Stimulated activated CD4-positive, alpha-beta T cell treated with anti-CD3 and anti-CD28 coated beads, Interleukin-1b, Interleukin-23, amount 100 ng/mL, for 48 hours (primary cell): Measurements from ENCODE around the gene CSMD2.

Experiments
- DNase-seq: peaks from one replicate; pipeline ENCODE4 v3.0.0-alpha.2; 2020

Gene CSMD2

DNA sequence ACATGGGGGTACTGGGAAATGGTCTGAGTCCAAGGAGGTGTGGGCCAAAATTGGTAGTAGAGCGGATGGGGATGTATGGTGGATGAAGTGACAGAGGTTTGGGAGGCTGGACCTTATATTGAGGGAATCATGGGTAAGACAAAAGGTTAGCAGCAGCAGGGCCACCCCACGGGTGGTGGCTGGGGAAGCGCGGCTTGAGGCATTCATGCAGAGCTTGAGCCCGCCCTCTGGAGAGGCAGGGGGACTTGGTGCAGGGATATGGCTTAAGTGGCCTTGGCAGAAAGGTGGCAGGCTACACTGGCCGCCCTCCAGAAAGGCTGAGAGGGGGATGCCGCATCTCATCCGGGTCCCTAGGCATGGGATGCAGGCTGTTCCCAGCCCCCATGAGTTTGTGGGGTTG is 269.6 kb downstream of the CSMD2 start:
- no peak for DNase-seq

DNA sequence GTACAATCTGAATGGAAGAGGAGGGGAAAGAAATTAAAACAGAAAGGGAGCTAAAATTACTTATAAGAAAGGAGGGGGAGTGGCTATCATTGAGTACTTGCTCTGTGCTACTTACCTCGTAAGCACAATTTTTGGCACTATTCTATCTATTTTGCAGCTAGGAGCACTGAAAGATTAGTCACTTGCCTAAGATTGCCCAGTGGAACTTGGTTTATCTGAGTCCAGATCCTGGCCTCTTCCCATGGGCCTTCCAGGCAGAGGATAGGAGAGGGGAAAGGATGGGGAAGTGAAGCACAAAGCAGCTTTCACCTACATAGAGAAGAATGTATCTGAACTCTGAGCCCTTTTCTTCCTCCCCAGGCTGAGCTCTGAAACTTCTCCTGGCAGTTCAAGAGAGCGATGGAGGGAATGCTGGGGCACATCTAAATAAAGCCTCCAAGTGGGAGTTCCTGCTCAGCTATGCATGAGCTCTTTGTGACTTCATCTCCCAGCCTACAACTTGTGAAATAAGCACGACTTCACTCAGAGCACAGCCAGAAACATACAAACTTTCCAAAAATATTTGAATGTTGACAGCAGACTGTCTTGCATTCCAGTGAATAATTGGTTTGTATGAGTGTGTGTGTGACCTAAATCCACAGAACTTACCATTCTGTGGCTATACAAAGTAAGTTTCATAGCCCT is 271.7 kb downstream of the CSMD2 start:
- DNase-seq, result no peak

DNA sequence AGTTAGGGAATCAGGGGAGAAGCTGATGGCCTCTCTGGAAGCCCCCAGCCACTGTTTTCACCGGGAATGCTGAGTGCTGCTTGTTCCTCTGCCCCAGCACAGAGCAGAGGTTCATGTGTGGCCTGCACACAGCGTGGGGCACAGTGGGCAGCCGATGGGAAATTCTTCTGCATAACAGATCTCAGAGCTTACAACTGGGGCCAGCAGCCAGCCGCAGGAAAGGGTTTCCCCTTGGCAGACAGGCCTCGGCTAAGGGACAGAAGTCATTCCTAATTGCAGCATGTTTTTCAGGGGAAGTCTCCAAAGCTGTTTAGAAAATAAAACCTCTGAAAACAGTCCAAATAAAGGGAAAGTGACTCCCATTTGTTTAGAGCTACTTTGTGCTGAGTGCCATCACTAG is 278.5 kb downstream of the CSMD2 start:
- DNase-seq, result no peak

DNA sequence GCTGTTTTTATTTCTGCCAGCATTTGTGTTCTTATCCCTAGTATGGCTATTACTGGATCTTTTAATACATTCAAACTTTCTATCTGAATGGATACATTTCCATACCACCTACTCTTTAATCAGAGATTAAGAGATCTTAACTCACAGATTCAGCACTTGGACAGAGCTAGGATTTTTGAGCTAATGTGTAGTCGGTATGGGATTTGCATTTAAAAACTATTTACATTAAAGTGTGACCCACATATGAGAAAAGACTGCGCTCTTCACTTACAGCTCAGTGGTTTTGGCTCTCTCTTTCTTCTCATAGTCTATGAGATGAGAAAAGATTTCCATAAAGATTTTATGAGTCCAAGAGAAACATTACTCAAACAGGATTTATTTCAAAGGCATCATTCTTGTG is 284.7 kb downstream of the CSMD2 start:
- no peak for DNase-seq

DNA sequence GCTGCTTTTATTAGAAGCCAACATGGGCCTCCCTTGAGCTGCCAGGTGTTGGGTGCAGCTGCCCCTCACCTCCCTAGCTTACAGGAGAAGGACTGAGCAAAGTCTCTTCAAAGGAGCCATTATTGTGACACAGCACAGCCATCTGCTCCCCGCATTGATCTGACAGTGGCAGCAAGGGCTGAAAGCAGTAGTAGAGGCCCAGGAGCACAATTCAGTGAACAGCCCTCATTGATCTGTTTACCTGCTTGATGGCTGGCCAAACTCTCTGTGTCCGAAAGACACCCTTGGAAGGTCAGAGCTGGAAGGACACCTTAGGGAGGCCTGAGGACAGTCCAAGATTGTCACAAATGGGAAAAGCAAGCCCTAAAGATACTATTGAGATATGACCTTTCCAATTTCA is 286.6 kb downstream of the CSMD2 start:
- DNase-seq, result no peak

DNA sequence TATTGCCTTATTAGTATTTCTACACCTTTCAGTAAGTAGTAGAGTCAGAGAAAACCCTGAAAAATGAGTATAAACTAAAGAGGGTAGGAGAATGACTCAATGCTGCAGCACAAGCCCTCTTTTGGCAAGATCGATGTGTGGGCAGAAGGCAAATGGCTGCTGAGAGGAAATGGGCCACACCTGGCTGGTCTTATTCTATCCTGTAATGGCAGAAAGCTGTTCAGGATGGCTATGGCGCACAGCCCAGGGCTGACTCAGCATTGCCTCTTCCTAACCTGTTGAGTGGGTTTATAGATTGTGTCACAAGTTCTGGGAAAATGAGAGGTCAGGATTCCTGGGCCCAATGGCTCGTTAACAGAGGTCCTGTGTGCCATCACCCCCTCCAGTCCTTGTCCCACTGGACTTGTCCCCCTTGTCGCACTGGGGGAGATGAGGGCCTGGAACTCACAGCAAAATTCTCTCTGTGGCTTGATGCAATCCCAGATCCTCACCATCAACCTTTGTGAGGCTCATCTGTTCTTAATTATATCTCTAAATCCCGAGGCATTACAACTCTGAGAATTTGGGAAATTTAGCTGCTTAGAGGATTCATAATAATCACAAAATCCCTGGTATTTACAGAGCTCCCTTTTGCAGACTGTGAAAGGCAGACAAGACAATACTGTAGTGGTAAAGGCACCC is 287.9 kb downstream of the CSMD2 start:
- DNase-seq, result no peak

DNA sequence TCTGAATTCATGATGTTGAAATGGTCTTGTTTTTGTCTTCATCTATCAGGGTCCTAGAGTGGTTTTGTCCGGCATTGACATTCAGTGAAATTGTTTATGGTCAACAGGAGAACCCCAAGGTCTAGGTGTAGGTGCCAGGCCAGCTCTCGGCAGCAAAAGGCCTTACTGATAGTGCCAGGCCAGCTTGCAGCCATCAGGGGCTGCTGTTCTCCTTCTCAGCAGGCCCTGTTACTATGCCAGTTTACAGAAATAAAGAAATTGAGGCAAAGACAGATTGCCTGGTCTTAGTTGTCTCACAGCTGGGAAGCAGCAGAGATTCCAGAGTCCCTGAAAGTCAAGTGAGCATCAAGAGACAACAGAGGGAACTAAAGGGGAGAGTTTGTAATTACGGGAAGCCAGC is 289.2 kb downstream of the CSMD2 start:
- no peak for DNase-seq

DNA sequence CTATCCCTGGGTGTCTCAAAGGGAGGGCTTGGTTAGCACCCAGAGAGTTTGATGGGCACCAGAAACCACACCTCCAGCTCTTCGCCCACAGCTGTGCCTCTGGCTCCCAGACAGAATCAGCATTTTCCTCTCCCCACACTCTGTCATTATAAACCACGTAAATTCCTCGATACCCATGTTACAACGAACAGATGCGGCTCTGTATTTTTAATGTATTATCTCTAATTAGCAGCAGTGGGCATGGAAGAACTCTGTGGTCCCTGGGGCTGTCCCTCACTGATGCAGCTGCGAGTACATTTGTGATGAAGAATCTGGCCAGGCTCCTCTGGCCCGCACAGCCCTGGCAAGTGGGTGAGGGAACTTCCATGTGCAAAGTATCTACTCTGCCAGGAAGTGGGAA is 290.4 kb downstream of the CSMD2 start:
- DNase-seq, result no peak

DNA sequence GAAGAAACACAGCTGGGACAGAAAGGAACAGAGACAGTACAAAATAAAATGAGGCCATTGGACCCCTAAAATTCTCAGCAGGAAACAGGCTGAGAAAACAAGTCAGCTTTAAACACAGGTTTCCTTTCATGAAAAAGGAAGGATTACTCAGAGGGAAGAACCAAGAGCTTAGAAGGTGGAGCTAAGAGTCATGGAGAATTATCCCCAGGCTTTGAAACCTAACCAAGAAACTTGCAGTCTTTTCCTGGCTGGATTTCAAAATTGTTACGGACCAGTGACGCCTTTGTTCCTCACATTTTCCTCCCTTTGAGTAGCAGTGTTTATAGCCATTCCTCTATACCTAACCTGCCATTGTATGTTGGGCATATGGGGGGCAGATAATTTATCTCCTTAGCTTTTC is 292.3 kb downstream of the CSMD2 start:
- no peak for DNase-seq

DNA sequence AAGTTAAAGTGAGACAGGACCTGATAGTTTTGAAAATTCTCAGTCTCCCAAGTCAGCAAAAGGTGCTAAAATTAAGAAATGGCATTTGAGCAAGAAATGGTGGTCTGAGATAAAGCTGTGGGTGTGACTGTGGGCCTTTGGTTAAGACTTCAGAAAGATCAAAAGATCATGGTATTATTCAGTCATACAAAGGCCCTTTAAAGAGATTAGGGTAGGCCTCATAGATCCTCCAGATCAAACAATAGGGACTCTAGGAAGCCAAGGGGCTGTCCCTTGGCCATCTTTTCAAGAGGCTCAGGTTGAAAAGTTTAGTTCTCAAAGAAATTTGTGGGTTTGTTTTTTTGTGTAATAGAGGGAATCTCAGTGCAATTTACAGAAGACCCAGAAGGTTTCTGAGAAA is 292.8 kb downstream of the CSMD2 start:
- no peak for DNase-seq

DNA sequence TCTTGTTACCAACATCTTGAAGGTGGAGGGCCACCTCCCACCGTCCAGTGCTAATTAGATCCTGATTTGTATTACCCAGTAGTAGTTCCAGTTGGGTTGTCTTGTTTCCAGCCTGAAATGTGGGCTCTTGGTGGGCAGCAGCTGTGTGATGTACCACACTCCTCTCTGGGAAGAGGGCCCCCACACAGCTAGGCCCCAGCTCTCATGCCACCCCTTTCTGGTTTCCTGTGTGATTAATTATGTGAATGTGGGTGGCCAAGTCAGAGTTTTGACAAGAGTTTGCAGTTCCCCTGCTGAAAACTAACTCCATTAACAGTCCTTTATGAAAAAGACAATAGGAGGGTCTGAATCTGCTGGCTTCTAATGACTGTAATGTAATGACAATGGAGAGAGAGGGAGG is 297.3 kb downstream of the CSMD2 start:
- no peak for DNase-seq

DNA sequence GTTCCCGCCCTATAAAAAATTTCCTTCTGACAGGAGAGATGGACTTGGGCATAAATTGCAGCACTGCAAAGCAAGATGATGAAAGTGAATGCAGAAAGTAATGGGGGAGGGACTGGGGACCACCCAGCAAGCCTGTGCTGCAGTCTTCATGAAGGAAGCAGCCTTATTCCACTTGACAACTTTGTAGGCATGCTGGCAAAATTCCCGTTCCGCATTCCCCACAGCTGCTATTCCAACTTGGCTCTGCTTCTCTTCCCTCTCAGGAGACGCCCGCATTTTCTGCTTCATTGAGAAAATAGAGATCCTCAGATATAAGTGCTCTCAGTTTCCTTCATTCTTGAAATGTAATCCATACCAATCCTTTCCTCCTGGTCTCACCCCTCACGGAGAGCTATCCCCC is 298.7 kb downstream of the CSMD2 start:
- DNase-seq, result no peak

DNA sequence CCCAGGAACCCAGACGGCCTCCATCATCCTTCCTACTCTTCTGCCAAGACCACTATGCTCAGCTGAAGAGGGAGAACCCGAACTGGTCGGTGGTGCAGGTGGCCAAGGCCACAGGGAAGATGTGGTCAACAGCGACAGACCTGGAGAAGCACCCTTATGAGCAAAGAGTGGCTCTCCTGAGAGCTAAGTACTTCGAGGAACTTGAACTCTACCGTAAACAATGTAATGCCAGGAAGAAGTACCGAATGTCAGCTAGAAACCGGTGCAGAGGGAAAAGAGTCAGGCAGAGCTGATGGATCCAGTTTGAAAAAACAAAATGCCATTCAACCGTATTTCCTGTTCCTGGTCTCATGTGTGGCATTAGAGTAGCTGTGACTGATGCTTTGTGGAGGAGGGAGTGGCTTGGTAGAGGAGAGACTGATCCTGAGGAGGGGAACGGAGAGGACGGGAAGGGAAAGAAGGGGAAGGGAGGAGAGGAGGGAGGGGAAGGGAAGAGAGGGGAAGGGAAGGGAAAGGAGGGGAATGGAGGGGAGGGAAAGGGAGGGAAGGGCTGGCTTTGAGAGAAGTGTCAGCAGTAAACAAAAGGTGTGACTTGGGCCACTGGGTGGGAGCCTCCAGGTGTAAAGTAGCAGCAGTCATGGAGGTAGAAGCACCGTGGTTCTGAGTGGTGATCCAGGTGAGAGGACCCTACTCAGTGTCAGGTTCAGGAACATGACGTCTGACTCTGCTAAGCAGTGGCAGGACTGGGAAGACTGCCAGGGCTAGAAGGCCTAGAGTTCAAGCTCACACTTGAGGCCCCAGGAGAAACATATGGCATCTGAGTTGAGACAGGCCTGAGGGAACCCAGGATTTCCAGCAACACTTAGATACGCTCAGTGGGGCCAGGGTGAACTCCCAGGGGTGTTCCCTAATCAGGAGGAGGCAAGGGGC is 300.3 kb downstream of the CSMD2 start:
- DNase-seq, result no peak

DNA sequence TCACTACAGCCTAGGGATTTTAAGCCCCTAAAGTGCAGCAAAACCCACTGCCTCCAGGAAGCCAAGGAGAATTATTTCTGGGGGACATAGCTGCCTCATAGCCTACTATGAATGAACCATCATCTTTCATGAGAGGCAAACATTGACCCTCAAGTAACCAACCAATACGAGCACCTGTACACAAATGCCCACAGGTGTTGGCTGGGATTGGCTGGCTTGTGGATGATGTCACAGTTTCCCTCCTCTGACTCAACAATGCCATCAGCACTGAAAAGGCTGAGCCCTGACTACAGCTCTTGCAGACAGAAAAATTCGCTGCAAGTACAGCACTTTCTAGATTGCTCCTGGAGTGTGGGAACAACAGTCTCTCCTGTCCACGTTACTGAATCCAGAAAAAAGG is 301.3 kb downstream of the CSMD2 start, which contains the start of gene HMGB4:
Gene HMGB4 (plus strand): TSS at position 301 of the 400 bp plus-strand sequence. CDS start 113 bp downstream, outside the sequence.
- DNase-seq, result no peak

DNA sequence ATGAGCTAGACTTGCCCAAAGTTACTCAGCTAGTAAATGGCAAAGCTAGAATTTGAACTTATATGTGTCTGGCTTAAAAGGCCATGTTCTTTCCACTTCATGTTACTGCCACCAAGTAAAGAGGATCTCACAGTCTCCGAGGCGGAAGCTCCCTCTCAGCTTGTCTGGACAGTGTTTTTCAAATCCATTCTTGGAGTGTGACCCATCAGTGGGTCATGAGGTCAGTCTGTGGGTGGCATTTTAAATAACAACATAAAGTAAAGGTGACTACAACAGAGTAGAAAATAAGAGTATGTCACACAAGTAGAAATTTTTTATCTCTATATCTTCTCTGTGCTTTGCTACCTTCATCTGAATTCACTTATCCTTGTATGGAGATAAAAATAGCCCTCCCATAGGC is 304.4 kb downstream of the CSMD2 start:
- no peak for DNase-seq

DNA sequence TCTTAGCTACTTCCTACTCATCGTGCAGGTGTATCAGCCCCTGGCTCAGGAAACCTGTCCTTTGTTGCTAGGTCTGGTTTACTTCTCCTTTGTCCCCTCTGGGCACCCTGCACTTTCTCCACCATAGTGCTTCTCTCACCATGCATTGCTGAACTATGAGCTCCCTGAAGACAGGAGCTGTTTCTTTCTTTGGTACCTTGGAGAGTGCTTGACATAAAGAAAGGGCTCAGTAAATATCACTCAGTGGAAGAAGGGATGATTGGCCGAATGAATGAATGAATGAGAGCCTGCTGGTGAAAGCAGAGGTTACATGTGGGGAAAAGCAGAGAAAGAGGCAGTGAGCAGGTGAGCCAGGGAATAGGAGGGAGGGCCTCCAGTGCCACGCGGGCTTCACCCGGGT is 310.9 kb downstream of the CSMD2 start:
- DNase-seq, result no peak

DNA sequence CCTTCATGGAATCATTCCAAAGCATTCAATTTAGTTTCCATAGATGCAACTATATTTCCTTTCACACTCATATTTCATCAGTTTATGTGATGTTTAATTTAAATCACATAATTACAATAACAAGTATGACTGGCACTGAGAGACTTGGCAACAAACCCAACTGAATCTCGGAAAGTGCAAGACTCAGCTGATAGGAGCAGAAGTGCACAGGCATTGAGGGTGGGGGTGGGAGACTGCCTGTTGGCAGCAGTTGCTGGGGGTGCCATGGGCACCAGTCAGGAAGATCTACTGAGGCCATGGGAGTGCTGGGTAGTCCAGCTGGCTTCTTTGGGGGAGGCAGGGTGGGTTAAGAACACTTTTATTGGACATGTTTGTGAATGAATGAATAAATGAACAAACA is 311.6 kb downstream of the CSMD2 start:
- no peak for DNase-seq

DNA sequence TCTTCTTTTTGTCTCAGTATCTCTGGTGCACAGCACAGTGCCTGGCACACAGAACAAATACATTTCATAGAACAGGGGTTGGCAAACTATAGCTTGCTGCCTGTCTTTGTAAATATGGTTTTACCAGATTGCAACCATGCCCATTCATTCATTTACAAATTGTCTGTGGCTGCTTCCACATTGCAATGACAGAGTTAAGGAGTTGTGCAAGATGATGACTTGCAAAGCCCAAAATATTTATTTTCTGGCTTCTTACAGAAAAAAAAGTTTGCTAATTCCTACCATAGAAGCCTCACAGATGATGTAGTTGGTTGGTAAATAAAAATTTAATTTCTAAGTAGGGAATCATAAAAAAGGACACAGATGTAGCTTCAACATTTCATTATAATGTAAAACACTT is 312.3 kb downstream of the CSMD2 start:
- no peak for DNase-seq

DNA sequence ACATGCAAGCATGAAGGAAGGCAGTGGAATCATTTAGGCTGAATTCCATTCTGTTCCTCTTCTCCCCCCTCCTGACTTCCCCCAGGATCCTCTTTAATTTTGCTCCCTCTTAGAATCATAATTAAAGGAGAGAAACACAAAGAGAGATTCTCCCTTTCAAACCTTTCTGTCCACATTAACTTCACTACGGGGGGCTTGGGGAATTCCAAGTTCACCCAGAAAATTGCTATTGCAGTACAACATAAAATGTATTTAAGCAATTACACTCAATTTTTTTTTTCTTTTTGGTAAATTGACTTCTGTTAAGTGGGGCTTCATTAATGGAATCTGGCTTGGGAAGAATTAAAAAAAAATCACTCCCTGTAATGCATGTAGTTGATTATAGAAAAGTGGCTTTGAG is 314.5 kb downstream of the CSMD2 start:
- no peak for DNase-seq

DNA sequence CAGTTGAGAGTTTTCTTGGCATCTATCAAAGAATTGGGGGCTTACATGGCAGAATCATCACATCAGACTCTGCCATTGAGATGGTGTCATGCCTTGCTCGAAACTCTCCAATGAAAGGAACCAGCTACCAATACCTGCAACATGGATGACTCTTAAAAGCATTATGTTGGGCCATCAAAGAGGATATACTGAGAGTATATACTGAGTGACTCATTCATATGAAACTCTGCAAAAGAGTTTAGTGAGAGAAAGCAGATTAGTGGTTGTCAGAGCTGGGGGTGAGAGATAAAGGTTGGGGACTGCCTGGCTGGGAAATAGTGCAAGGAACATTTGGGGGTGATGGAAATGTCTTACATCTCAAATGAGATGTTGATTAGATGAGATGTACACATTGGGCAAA is 315.8 kb downstream of the CSMD2 start:
- no peak for DNase-seq

DNA sequence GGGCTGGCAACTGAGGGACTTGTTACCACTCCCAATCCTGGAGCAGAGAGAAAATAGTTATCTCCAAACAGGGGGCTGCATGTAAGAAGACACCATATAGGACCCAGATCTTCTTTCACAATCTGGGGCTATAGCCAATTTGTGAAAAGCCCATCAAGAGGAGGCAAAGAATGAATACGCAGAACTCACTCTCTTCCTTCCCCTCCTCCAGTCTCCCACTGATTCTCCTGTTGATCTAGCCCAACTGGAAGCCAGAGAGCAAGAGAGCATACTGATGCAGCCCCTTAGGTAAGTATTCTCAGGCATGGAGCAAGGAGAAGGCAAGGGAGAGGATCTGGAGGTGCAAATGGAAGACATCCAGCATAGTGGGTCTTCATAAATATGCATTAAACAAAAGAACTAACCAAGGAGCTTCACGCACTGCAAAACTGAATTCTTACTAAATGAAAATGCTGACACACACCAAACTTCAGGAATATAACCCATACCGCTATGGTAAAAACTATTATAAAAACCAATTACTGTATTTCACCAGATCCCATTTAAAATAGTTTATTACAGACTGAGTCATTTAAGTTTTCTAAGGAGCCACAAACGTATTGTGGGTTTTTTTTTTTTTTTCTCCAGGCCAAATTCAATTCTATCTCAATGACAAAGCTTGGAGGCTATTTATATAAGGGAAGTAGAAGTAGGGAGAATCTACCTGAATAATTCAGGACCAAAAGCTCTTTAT is 316.7 kb downstream of the CSMD2 start:
- no peak for DNase-seq

DNA sequence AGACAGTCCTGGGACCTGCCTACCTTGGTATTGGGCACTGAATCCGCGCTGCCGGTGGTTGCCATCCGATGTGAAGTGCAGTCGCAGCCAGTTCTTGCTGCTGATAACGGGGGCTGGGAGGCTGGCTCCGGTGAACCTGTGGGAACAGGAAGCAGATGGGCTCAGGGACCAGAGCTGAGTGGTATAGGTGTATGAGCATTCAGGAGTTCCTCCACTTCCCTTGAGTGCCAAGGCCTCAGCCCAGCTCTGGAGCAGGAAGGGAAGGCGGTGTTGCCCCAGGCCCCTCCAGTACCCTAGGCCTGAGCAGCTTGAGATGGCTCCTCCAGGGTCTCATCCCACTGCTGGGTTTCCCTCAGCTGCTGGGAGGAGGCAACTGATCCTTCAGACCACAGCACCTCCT is 318.2 kb downstream of the CSMD2 start:
- no peak for DNase-seq

DNA sequence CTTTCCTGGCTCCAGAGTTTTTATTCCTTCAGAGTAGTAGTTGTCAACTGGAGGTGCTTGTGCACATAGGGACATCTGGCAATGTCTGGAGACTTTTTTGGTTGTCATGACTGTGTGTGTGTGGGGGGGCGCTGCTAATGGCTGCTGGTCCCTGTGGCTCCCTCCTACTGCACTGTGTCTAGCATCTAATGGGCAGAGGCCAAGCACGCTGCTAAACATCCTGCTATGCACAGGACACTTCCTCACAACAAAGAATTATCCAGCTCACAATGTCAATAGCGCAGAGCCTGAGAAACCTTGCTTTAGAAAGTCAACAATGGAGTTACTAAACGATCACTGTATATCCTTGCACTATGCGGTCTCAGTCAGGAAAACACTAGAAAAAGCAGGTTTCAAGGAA is 320.9 kb downstream of the CSMD2 start:
- DNase-seq, result no peak
